ENCODE results near the gene EPSTI1. TPM values are rescaled to one million over a fixed set of nuclear protein-coding genes. Genes with fewer than 3 reads are reported as not detected.

Gene EPSTI1
- total RNA-seq, 4 donors from 2014 or later: 13.1 to 145 (median 18.7) TPM

DNA sequence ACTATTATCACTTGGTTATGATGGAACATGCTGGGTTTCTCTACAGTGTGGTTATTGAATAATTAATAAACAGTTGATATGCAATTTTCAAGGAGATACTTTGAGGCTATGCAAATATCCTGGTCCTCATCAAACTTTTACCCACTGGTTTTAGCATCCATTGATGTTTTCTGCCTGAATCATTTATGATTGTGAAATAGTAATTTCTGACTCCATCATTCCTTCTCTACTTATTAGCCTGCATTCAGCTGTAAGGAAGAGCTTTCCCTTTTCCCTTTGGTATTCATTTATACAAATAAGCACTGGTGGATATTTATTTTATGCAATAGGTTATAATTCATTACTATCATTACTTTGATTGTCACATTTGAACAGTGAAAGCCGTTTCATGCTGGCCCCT lies 17.5 kb upstream of the EPSTI1 start:
- no peak for DNase-seq
- intact Hi-C loops (cut with DNase I; ENCODE audit: low total_unique reads) (no loop called here), in situ Hi-C loops (cut with MboI; ENCODE audit: low pct_ligation_motif_present in 1 of 4, low pct_unique_long_range_greater_than_20kb in 1 of 4, low sequenced_read_pairs in 3 of 4) (no loop called here)
- Histone ChIP-seq H3K36me3 (no peaks in the 10 kb centered on the region), H3K27ac (no peak overlapping the region), H3K4me1 (no peaks in the 10 kb centered on the region), H3K4me3 (no peak overlapping the region), H3K27me3 (no peaks in the 10 kb centered on the region), H3K9me3 (no peaks in the 10 kb centered on the region)
- no peak for TF ChIP-seq POLR2AphosphoS5 (IDR thresholded peaks at IDR 0.05)
- TF ChIP-seq, protein P1, sequence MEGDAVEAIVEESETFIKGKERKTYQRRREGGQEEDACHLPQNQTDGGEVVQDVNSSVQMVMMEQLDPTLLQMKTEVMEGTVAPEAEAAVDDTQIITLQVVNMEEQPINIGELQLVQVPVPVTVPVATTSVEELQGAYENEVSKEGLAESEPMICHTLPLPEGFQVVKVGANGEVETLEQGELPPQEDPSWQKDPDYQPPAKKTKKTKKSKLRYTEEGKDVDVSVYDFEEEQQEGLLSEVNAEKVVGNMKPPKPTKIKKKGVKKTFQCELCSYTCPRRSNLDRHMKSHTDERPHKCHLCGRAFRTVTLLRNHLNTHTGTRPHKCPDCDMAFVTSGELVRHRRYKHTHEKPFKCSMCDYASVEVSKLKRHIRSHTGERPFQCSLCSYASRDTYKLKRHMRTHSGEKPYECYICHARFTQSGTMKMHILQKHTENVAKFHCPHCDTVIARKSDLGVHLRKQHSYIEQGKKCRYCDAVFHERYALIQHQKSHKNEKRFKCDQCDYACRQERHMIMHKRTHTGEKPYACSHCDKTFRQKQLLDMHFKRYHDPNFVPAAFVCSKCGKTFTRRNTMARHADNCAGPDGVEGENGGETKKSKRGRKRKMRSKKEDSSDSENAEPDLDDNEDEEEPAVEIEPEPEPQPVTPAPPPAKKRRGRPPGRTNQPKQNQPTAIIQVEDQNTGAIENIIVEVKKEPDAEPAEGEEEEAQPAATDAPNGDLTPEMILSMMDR (IDR thresholded peaks at IDR 0.05): no peak
- TF ChIP-seq EP300 (IDR thresholded peaks at IDR 0.05; ENCODE audit: low read depth): no peak
- no peak for TF ChIP-seq POLR2A (IDR thresholded peaks at IDR 0.05)
- WGBS, 2 donors (ENCODE audit: low coverage in 1 of 2): 78 to 90% methylated on average over 1 of the region's 1 CpG

DNA sequence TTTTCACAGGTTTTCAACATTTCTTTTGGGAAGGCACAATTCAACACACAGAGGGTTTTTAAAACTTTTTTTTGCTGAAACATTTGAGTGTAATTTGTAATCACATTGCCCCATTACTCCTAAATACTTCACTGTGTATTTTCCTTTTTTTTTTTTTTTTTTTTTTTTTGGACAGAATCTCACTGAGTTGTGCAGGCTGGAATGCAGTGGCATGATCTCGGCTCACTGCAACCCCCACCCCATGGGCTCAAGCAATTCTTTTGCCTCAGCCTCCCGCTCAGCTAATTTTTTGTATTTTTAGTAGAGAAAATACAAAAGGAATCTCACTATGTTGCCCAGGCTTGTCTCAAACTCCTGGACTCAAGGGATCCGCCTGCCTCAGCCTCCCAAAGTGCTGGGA lies 16.6 kb upstream of the EPSTI1 start:
- Histone ChIP-seq H3K4me3 (no peak overlapping the region), H3K27ac (no peak overlapping the region), H3K9me3 (no peaks in the 10 kb centered on the region), H3K27me3 (no peaks in the 10 kb centered on the region), H3K36me3 (no peaks in the 10 kb centered on the region), H3K4me1 (no peaks in the 10 kb centered on the region)
- TF ChIP-seq, protein P1 (IDR thresholded peaks at IDR 0.05): no peak
- DNase-seq: no peak
- intact Hi-C loops (cut with DNase I; ENCODE audit: low total_unique reads): no loop called here
- in situ Hi-C loops (cut with MboI; ENCODE audit: low pct_ligation_motif_present in 1 of 4, low pct_unique_long_range_greater_than_20kb in 1 of 4, low sequenced_read_pairs in 3 of 4): no loop called here
- 82 to 96% methylated on average over 3 of the region's 3 CpGs for WGBS, 2 donors (ENCODE audit: low coverage in 1 of 2)

DNA sequence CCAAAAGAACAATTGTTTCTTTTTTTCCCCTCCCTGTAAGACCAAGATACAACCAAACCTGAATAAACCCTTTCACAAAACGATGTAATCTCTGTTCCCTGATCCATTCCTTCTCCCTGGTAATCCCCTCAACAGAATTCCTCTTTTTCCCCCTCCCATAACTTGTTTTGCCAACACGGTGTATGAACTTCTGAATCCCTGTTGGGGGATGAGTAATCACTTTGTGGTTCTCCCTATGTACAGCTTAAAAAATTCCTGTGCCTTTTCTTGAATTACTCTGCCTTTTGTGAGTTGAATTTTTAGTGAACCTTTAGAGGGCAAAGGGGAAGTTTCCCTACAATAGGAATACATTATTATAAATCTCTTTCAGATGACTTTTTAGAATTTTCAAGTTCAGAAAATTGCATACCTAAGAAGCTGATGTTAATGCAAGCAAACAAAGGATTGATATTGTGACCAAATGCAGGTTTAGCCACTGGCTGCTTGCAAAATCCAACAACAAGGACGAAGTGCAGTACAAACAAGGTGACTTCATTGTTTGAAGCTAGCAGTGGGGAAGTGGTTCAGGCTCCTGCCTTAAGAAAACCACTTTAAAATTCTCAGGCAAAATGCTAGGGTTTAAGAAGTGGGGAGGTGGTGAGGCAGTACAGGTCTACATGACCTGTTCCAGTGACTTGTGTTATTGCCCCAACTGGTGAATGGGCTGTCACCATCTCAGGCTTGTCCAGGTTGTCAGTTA lies 15.0 kb upstream of the EPSTI1 start:
- no peaks in the 10 kb centered on the region for H3K4me1 ChIP-seq
- intact Hi-C loops (cut with DNase I; ENCODE audit: low total_unique reads): no loop called here
- TF ChIP-seq POLR2A (IDR thresholded peaks at IDR 0.05) (no peak), EP300 (IDR thresholded peaks at IDR 0.05; ENCODE audit: low read depth) (no peak)
- H3K4me3 ChIP-seq: no peak overlapping the region
- in situ Hi-C loops (cut with MboI; ENCODE audit: low pct_ligation_motif_present in 1 of 4, low pct_unique_long_range_greater_than_20kb in 1 of 4, low sequenced_read_pairs in 3 of 4): no loop called here
- WGBS, 2 donors (ENCODE audit: low coverage in 1 of 2): 52 to 77% methylated on average over 2 to 3 of the region's 3 CpGs
- H3K27me3 ChIP-seq: no peaks in the 10 kb centered on the region
- no peak for DNase-seq
- no peaks in the 10 kb centered on the region for H3K9me3 ChIP-seq
- H3K36me3 ChIP-seq: no peaks in the 10 kb centered on the region
- no peak overlapping the region for H3K27ac ChIP-seq

DNA sequence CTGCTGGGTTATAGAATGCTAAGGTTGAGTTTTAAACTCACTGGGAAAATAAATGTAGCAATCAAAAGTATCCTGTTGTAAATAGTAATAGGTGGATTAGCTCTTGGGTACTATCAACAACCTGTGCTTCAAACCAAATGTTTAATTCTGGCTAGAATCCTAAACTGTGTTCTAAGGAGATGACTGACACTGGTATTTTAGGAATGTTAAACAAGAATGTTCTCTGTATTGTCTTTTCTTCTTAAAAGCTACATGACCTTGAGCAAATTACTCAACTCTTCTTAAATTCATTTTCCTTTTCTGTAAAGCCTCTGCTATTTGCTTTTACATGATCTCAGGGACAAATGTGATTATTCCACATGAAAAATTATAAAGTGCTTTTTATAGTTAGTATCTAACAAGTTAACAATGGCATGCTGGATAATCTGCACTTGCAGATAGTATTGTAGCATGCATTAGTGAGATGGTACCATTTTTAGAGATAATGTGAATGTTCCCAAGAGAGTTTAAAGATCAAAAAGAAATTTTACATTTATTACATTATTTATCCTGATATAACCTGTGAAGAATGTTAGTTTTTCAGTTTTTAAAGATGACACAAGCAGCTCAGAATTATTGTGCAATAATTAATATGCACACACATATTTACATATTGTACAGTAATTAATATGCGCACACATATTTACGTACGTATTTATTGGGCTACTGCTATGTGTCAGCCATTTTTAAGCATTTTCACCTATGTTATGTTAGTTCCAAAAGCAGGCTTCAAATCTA lies 13.6 kb upstream of the EPSTI1 start:
- intact Hi-C loops (cut with DNase I; ENCODE audit: low total_unique reads): no loop called here
- H3K27ac ChIP-seq: no peak overlapping the region
- H3K27me3 ChIP-seq: no peaks in the 10 kb centered on the region
- no peak overlapping the region for H3K4me3 ChIP-seq
- H3K36me3 ChIP-seq: no peaks in the 10 kb centered on the region
- DNase-seq: no peak
- in situ Hi-C loops (cut with MboI; ENCODE audit: low pct_ligation_motif_present in 1 of 4, low pct_unique_long_range_greater_than_20kb in 1 of 4, low sequenced_read_pairs in 3 of 4): no loop called here
- no peaks in the 10 kb centered on the region for H3K9me3 ChIP-seq
- no peaks in the 10 kb centered on the region for H3K4me1 ChIP-seq
- WGBS, 2 donors (ENCODE audit: low coverage in 1 of 2): 93 to 95% methylated on average over 3 of the region's 3 CpGs
- TF ChIP-seq, protein P1 (IDR thresholded peaks at IDR 0.05): no peak
- TF ChIP-seq POLR2AphosphoS5 (IDR thresholded peaks at IDR 0.05): no peak
- TF ChIP-seq POLR2A (IDR thresholded peaks at IDR 0.05): no peak
- no peak for TF ChIP-seq EP300 (IDR thresholded peaks at IDR 0.05; ENCODE audit: low read depth)

All from transverse colon (tissue), 4 donors.